Uterus (tissue), 2 donors: ENCODE results near the gene ATOSA.

ENCODE experiments used
- POLR2A ChIP-seq, 2 donors: fragments of 450-650 bp; IDR thresholded peaks; one replicate each; pipeline ENCODE4 v1.6.1; 2016; ENCODE audit warnings: antibody characterized with exemption in 2 of 2, mild to moderate bottlenecking in 1 of 2, moderate library complexity in 1 of 2
- TF ChIP-seq, protein P1 (sequence below), 4 experiments: fragments of 200-600 bp in 2 of 4; fragments of 450-650 bp in 2 of 4; sonication (generic) in 2 of 4; IDR thresholded peaks; one replicate each; pipeline ENCODE4 v1.5.1; 2016 to 2019; ENCODE audit warnings: antibody characterized with exemption in 4 of 4, mild to moderate bottlenecking in 2 of 4, moderate library complexity in 1 of 4

DNA sequence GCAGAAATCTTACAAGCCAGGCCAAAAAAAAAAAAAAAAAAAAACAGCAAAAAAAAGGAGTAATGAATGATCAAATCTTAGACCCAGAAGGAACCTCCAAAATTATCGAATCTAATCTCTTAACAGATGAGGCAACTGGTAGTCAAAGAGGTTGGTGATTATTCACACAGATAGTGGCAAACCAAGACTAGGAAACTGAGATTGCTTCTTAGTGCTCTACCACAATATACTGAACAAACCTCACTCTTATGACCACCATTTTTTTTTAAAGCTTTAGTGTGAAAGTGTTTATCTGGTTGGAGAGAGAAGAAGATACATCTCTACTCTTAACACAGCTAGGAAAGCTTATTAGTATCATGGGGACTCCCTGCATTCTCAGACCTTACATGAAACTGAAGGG is 17.3 kb downstream of the ATOSA start:
- TF ChIP-seq, protein P1, sequence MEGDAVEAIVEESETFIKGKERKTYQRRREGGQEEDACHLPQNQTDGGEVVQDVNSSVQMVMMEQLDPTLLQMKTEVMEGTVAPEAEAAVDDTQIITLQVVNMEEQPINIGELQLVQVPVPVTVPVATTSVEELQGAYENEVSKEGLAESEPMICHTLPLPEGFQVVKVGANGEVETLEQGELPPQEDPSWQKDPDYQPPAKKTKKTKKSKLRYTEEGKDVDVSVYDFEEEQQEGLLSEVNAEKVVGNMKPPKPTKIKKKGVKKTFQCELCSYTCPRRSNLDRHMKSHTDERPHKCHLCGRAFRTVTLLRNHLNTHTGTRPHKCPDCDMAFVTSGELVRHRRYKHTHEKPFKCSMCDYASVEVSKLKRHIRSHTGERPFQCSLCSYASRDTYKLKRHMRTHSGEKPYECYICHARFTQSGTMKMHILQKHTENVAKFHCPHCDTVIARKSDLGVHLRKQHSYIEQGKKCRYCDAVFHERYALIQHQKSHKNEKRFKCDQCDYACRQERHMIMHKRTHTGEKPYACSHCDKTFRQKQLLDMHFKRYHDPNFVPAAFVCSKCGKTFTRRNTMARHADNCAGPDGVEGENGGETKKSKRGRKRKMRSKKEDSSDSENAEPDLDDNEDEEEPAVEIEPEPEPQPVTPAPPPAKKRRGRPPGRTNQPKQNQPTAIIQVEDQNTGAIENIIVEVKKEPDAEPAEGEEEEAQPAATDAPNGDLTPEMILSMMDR (IDR thresholded peaks at IDR 0.05) = no peak
- TF ChIP-seq POLR2A (IDR thresholded peaks at IDR 0.05) = no peak
